GM12891 (cell line): ENCODE data around the gene EEFSEC.

Experiments
- POLR2A ChIP-seq: IDR thresholded peaks from 2 replicates; pipeline ENCODE4 v1.6.1; 2011; ENCODE audit warnings: low read depth, low read length, control low read depth
- POLR2AphosphoS5 ChIP-seq: IDR thresholded peaks from 2 replicates; pipeline ENCODE4 v1.6.1; 2011; ENCODE audit warnings: low read depth, low read length, control low read depth

DNA sequence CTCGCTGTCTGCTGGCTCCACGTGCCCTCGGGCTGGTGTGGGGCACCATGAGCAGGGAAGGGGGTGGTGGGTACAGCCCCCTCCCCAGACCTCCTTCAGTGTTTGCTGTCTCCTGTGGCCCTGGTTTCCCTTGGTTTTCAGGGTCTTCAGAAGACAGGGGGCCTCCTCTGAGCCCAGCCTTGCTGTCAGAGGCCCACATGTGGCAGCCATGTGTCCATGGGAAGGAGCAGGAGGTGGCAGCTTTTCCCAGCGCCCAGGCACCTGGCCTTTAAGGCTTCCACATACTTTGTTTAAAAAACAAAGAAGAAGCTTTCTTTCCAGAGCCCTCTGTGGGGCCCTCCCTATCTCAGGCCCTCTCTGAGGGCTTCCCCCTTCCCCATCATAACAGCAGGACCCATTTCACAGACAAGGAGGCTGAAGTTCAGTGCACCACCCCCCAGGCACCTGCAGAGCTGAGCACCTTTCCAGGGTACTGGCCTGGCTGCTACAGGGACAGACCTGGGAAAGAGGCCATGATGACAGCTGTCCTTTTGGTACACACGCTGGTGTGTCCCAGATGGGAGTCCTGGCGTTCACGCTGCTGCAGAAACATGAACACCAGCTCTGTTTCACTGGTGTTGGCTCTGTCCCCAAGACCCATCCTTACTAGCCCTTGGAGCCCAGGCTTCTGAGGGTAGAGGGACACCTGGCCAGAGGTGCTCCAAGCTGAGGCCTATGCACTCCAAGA, 239.7 kb downstream of the EEFSEC start:
- TF ChIP-seq POLR2A (no peak), POLR2AphosphoS5 (no peak)
